ENCODE measurements around the gene DRD1. TPM values are rescaled to one million over a fixed set of nuclear protein-coding genes. Genes with fewer than 3 reads are reported as not detected.

Gene DRD1
- total RNA-seq, 1 experiment from 2014 or later: 1.0 TPM

DNA sequence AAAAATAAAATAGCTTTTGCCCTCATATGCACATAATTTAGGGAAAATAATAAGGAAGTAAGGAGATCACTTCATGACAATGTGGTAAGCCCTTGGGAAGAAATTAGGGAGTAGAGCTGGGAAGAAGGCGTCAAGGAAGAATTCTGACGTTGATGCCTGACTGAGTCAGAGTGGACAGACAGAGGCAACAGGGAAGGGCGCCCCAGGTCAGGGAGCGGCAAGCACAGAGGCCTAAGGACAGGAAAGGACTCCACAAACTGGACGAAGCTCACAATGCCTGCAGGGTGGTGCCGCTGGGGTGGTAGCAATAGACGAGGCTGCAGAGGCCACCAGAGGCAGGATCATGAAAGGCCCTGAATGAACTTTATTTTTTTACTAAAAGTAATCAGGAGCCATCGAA lies 7.6 kb downstream of the DRD1 start:
- Histone ChIP-seq H3K36me3 (ENCODE audit: control insufficient read depth, insufficient read depth, low read length) (no peaks in the 10 kb centered on the region), H3K27ac (ENCODE audit: low read length) (no peak overlapping the region), H3K27me3 (ENCODE audit: control insufficient read depth, insufficient read depth, low read length) (no peaks in the 10 kb centered on the region), H3K4me1 (ENCODE audit: control insufficient read depth, insufficient read depth, low read length) (no peaks in the 10 kb centered on the region), H3K4me3 (ENCODE audit: low read depth in 2 of 2, low read length in 2 of 2) (no peak overlapping the region), H3K9me3 (ENCODE audit: control insufficient read depth, insufficient read depth, low read depth, low read length) (no peaks in the 10 kb centered on the region)
- CTCF ChIA-PET: no interaction called here
- POLR2A ChIA-PET: no interaction called here
- TF ChIP-seq, protein P1, sequence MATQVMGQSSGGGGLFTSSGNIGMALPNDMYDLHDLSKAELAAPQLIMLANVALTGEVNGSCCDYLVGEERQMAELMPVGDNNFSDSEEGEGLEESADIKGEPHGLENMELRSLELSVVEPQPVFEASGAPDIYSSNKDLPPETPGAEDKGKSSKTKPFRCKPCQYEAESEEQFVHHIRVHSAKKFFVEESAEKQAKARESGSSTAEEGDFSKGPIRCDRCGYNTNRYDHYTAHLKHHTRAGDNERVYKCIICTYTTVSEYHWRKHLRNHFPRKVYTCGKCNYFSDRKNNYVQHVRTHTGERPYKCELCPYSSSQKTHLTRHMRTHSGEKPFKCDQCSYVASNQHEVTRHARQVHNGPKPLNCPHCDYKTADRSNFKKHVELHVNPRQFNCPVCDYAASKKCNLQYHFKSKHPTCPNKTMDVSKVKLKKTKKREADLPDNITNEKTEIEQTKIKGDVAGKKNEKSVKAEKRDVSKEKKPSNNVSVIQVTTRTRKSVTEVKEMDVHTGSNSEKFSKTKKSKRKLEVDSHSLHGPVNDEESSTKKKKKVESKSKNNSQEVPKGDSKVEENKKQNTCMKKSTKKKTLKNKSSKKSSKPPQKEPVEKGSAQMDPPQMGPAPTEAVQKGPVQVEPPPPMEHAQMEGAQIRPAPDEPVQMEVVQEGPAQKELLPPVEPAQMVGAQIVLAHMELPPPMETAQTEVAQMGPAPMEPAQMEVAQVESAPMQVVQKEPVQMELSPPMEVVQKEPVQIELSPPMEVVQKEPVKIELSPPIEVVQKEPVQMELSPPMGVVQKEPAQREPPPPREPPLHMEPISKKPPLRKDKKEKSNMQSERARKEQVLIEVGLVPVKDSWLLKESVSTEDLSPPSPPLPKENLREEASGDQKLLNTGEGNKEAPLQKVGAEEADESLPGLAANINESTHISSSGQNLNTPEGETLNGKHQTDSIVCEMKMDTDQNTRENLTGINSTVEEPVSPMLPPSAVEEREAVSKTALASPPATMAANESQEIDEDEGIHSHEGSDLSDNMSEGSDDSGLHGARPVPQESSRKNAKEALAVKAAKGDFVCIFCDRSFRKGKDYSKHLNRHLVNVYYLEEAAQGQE (IDR thresholded peaks at IDR 0.05; ENCODE audit: insufficient read depth in 1 of 2, low read depth in 2 of 2, low read length in 1 of 2): no peak
- TF ChIP-seq SIN3A (IDR thresholded peaks at IDR 0.05; ENCODE audit: borderline replicate concordance, insufficient read depth, low read depth, low read length): no peak
- TF ChIP-seq, protein P2, sequence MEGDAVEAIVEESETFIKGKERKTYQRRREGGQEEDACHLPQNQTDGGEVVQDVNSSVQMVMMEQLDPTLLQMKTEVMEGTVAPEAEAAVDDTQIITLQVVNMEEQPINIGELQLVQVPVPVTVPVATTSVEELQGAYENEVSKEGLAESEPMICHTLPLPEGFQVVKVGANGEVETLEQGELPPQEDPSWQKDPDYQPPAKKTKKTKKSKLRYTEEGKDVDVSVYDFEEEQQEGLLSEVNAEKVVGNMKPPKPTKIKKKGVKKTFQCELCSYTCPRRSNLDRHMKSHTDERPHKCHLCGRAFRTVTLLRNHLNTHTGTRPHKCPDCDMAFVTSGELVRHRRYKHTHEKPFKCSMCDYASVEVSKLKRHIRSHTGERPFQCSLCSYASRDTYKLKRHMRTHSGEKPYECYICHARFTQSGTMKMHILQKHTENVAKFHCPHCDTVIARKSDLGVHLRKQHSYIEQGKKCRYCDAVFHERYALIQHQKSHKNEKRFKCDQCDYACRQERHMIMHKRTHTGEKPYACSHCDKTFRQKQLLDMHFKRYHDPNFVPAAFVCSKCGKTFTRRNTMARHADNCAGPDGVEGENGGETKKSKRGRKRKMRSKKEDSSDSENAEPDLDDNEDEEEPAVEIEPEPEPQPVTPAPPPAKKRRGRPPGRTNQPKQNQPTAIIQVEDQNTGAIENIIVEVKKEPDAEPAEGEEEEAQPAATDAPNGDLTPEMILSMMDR (IDR thresholded peaks at IDR 0.05): no peak
- no peak for TF ChIP-seq TCF7L2 (IDR thresholded peaks at IDR 0.05; ENCODE audit: low read depth, low read length)
- TF ChIP-seq POLR2AphosphoS5 (IDR thresholded peaks at IDR 0.05; ENCODE audit: low read depth, low read length): no peak
- no TSS peak for BruUV-seq (replicated peaks)
- ATAC-seq (no peak), DNase-seq (ENCODE audit: low read depth, low spot score) (no peak)
- intact Hi-C loops (cut with micrococcal nuclease; ENCODE audit: unreplicated experiment) (no loop called here), in situ Hi-C loops (cut with HindIII; ENCODE audit: low pct_unique_long_range_greater_than_20kb, low sequenced_read_pairs) (no loop called here)

DNA sequence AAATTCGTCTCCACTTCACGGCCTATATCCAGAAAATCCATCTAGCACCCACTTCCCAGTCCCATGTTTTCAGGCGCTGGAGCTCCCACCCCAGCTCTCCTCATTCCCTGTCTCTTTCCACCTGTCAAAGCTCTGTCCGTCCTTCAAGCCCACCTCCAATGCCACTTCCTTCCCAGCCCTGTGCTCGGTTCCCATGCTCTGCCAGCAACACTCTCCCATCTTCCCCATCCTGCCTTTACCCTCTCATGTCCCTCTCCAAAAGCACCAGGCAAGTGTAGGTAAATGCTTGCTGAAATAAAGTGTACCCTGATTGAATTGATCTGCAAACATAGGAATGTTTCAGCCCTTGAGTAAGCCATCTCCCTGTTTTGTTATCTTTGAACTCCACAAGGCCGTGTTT lies 9.2 kb downstream of the DRD1 start:
- intact Hi-C loops (cut with micrococcal nuclease; ENCODE audit: unreplicated experiment): no loop called here
- Histone ChIP-seq H3K27me3 (ENCODE audit: control insufficient read depth, insufficient read depth, low read length) (no peaks in the 10 kb centered on the region), H3K9me3 (ENCODE audit: control insufficient read depth, insufficient read depth, low read depth, low read length) (no peaks in the 10 kb centered on the region), H3K4me3 (ENCODE audit: low read depth in 2 of 2, low read length in 2 of 2) (no peak overlapping the region), H3K27ac (ENCODE audit: low read length) (no peak overlapping the region), H3K36me3 (ENCODE audit: control insufficient read depth, insufficient read depth, low read length) (no peaks in the 10 kb centered on the region), H3K4me1 (ENCODE audit: control insufficient read depth, insufficient read depth, low read length) (no peaks in the 10 kb centered on the region)
- ATAC-seq: no peak
- CTCF ChIA-PET: interaction anchor here (0.5 kb wide), 1 partner anchor 435 kb away, joined by 3 read pairs; no protein-coding TSS in a partner anchor
- in situ Hi-C loops (cut with HindIII; ENCODE audit: low pct_unique_long_range_greater_than_20kb, low sequenced_read_pairs): no loop called here
- POLR2A ChIA-PET: no interaction called here
- no peak for TF ChIP-seq SIN3A (IDR thresholded peaks at IDR 0.05; ENCODE audit: borderline replicate concordance, insufficient read depth, low read depth, low read length)
- TF ChIP-seq POLR2AphosphoS5 (IDR thresholded peaks at IDR 0.05; ENCODE audit: low read depth, low read length): no peak
- TF ChIP-seq, protein P1 (IDR thresholded peaks at IDR 0.05; ENCODE audit: insufficient read depth in 1 of 2, low read depth in 2 of 2, low read length in 1 of 2): no peak
- TF ChIP-seq, protein P2 (IDR thresholded peaks at IDR 0.05): no peak
- no peak for TF ChIP-seq TCF7L2 (IDR thresholded peaks at IDR 0.05; ENCODE audit: low read depth, low read length)
- no TSS peak for BruUV-seq (replicated peaks)
- DNase-seq (ENCODE audit: low read depth, low spot score): no peak
